Measurements from ENCODE around the gene PTPN23. TPM values are rescaled to one million over a fixed set of nuclear protein-coding genes. Genes with fewer than 3 reads are reported as not detected.

PTPN23 gene
- total and polyA plus RNA-seq, 2 of the 13 experiments (the other 11 are each of a cell fraction or from before 2014, with no cell fraction given) = 2.3 to 3.7 TPM

DNA sequence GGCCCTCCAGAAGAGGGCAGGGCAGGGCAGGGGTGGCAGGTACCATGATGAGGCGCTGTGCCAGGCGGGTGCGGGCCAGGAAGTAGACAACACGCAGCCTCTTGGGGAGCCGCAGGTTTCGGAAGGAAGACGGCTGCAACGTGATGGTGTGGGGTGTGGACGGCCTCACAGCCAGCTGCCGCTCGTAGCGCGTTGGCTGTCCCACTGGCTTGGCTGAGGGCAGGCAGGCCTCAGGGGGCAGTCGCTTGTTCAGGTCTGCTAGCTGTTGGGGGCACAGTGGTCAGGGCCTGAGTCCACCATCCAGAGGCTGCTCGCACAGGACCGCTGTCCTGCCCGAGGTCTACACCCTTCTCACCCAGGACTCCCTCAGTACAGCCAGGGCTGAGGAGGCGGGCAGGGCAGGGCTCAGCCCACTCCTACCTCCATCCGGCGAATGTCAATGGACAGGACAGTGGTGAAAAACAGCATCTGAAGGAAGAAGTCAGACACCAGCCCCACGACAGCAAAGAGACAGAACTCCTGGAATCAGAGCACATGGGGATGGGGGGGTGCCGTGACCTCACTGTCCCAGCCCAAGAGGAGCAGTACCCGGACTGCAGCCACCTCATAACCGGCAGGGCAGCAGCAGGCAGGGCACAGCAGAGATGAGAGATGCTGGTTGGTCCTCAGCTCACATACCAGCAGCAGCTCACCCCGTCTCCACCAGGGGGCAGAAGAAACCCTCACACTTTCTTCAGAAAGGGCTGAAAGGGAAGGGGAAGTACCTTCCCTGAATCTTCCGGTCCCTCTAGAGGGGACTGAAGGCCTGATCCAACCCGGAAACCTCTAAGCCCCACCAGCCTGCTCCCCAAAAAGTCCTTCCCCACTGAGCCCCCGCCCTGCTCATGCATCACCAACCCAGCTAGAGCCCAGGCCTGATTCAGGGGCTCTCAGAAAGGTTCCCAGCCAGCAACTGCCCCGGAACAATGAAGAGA, 40.0 kb downstream of the PTPN23 start (continued):
- TF ChIP-seq, protein P1, sequence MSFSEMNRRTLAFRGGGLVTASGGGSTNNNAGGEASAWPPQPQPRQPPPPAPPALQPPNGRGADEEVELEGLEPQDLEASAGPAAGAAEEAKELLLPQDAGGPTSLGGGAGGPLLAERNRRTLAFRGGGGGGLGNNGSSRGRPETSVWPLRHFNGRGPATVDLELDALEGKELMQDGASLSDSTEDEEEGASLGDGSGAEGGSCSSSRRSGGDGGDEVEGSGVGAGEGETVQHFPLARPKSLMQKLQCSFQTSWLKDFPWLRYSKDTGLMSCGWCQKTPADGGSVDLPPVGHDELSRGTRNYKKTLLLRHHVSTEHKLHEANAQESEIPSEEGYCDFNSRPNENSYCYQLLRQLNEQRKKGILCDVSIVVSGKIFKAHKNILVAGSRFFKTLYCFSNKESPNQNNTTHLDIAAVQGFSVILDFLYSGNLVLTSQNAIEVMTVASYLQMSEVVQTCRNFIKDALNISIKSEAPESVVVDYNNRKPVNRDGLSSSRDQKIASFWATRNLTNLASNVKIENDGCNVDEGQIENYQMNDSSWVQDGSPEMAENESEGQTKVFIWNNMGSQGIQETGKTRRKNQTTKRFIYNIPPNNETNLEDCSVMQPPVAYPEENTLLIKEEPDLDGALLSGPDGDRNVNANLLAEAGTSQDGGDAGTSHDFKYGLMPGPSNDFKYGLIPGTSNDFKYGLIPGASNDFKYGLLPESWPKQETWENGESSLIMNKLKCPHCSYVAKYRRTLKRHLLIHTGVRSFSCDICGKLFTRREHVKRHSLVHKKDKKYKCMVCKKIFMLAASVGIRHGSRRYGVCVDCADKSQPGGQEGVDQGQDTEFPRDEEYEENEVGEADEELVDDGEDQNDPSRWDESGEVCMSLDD (CRISPR knock-in tag; IDR thresholded peaks at IDR 0.05; ENCODE audit: borderline replicate concordance) = no peak
- no peak for TF ChIP-seq RFX5 (IDR thresholded peaks at IDR 0.05; ENCODE audit: low read depth, low read length)
- TF ChIP-seq ZNF207 (IDR thresholded peaks at IDR 0.05; ENCODE audit: borderline replicate concordance) = no peak
- TF ChIP-seq MED13 (CRISPR knock-in tag; IDR thresholded peaks at IDR 0.05) = no peak
- no peak for TF ChIP-seq LCORL (IDR thresholded peaks at IDR 0.05)
- TF ChIP-seq LCORL (CRISPR knock-in tag; IDR thresholded peaks at IDR 0.05) = 0 out of 2 replicates have a peak, but pooled peaks have one; percentile 45
- no peak for TF ChIP-seq KDM4B (CRISPR knock-in tag; IDR thresholded peaks at IDR 0.05)
- 0 out of 2 replicates have a peak, but pooled peaks have one; percentile 23 for TF ChIP-seq SOX5 (CRISPR knock-in tag; IDR thresholded peaks at IDR 0.05; ENCODE audit: borderline replicate concordance)
- TF ChIP-seq CREM (IDR thresholded peaks at IDR 0.05) = no peak
- TF ChIP-seq CREM (CRISPR knock-in tag; IDR thresholded peaks at IDR 0.05) = no peak
- no peak for TF ChIP-seq CHD2 (IDR thresholded peaks at IDR 0.05; ENCODE audit: low read depth, low read length)
- TF ChIP-seq, protein P2, sequence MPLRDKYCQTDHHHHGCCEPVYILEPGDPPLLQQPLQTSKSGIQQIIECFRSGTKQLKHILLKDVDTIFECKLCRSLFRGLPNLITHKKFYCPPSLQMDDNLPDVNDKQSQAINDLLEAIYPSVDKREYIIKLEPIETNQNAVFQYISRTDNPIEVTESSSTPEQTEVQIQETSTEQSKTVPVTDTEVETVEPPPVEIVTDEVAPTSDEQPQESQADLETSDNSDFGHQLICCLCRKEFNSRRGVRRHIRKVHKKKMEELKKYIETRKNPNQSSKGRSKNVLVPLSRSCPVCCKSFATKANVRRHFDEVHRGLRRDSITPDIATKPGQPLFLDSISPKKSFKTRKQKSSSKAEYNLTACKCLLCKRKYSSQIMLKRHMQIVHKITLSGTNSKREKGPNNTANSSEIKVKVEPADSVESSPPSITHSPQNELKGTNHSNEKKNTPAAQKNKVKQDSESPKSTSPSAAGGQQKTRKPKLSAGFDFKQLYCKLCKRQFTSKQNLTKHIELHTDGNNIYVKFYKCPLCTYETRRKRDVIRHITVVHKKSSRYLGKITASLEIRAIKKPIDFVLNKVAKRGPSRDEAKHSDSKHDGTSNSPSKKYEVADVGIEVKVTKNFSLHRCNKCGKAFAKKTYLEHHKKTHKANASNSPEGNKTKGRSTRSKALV (CRISPR knock-in tag; IDR thresholded peaks at IDR 0.05) = no peak
- TF ChIP-seq MEIS2 (CRISPR knock-in tag; IDR thresholded peaks at IDR 0.05) = no peak
- no peak for TF ChIP-seq MTF1 (CRISPR knock-in tag; IDR thresholded peaks at IDR 0.05)
- TF ChIP-seq ZNF367 (CRISPR knock-in tag; IDR thresholded peaks at IDR 0.05; ENCODE audit: borderline replicate concordance) = no peak
- no peak for TF ChIP-seq RBFOX2 (IDR thresholded peaks at IDR 0.05; ENCODE audit: low read depth, low read length)
- no peak for TF ChIP-seq ZNF761 (CRISPR knock-in tag; conservative IDR thresholded peaks at IDR 0.05)
- TF ChIP-seq, protein P3, sequence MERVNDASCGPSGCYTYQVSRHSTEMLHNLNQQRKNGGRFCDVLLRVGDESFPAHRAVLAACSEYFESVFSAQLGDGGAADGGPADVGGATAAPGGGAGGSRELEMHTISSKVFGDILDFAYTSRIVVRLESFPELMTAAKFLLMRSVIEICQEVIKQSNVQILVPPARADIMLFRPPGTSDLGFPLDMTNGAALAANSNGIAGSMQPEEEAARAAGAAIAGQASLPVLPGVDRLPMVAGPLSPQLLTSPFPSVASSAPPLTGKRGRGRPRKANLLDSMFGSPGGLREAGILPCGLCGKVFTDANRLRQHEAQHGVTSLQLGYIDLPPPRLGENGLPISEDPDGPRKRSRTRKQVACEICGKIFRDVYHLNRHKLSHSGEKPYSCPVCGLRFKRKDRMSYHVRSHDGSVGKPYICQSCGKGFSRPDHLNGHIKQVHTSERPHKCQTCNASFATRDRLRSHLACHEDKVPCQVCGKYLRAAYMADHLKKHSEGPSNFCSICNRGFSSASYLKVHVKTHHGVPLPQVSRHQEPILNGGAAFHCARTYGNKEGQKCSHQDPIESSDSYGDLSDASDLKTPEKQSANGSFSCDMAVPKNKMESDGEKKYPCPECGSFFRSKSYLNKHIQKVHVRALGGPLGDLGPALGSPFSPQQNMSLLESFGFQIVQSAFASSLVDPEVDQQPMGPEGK (CRISPR knock-in tag; IDR thresholded peaks at IDR 0.05) = 0 out of 2 replicates have a peak, but pooled peaks have one; percentile 10
- TF ChIP-seq JDP2 (CRISPR knock-in tag; IDR thresholded peaks at IDR 0.05; ENCODE audit: borderline replicate concordance) = no peak

All from HepG2 (cell line).